ENCODE results near the gene SKI.

SKI gene

GRCh38 chr1:2339206-2340085, 111.3 kb downstream of the SKI start:
- DNase-seq (ENCODE audit: low read depth): no peak

- no peak for DNase-seq (ENCODE audit: low read depth)
Observed at GRCh38 chr1:2340086-2340917, 112.2 kb downstream of the SKI start.

- no peak for DNase-seq (ENCODE audit: low read depth)
Observed at GRCh38 chr1:2340918-2341254, 112.8 kb downstream of the SKI start.

- no peak for DNase-seq (ENCODE audit: low read depth)
Observed at GRCh38 chr1:2341706-2342383, 113.7 kb downstream of the SKI start.

- DNase-seq (ENCODE audit: low read depth): no peak
Observed at GRCh38 chr1:2342384-2343022, 114.4 kb downstream of the SKI start.

- no peak for DNase-seq (ENCODE audit: low read depth)
Observed at GRCh38 chr1:2343023-2343935, 115.2 kb downstream of the SKI start.

- no peak for DNase-seq (ENCODE audit: low read depth)
Observed at GRCh38 chr1:2344121-2344681, 116.1 kb downstream of the SKI start.

- no peak for DNase-seq (ENCODE audit: low read depth)
Observed at GRCh38 chr1:2344744-2345296, 116.7 kb downstream of the SKI start.

- DNase-seq (ENCODE audit: low read depth): no peak
Observed at GRCh38 chr1:2345297-2346075, 117.4 kb downstream of the SKI start.

- DNase-seq (ENCODE audit: low read depth): no peak
Observed at GRCh38 chr1:2346691-2347408, 118.7 kb downstream of the SKI start.

- no peak for DNase-seq (ENCODE audit: low read depth)
Observed at GRCh38 chr1:2347409-2347785, 119.3 kb downstream of the SKI start.

- DNase-seq (ENCODE audit: low read depth): no peak
Observed at GRCh38 chr1:2347896-2348295, 119.8 kb downstream of the SKI start.

GRCh38 chr1:2348346-2349325, 120.5 kb downstream of the SKI start:
- DNase-seq (ENCODE audit: low read depth): no peak

- DNase-seq (ENCODE audit: low read depth): no peak
Observed at GRCh38 chr1:2349806-2350205, 121.7 kb downstream of the SKI start.

- no peak for DNase-seq (ENCODE audit: low read depth)
Observed at GRCh38 chr1:2350501-2350900, 122.4 kb downstream of the SKI start.

- DNase-seq (ENCODE audit: low read depth): no peak
Observed at GRCh38 chr1:2350911-2351655, 123.0 kb downstream of the SKI start.

- no peak for DNase-seq (ENCODE audit: low read depth)
Observed at GRCh38 chr1:2351723-2352122, 123.6 kb downstream of the SKI start.
